Measurements from ENCODE around the gene PRAF2. TPM values are rescaled to one million over a fixed set of nuclear protein-coding genes. Genes with fewer than 3 reads are reported as not detected.

Gene PRAF2
- total RNA-seq, 2 experiments from 2014 or later = 13.2 TPM

- intact Hi-C loops (cut with micrococcal nuclease) = loop anchor here (5.0 kb wide), 1 partner anchor 55 kb away; no protein-coding TSS in a partner anchor
- Mint-ChIP-seq H3K4me1 (ENCODE audit: low read depth) (peaks cover 7% of the 10 kb centered on the region), H3K9me3 (no peaks in the 10 kb centered on the region), H3K27ac (peak overlapping the region; percentile 33), H3K36me3 (no peaks in the 10 kb centered on the region), H3K27me3 (no peaks in the 10 kb centered on the region), H3K4me3 (peak overlapping the region; percentile 89)
- POLR2A ChIA-PET = no interaction called here
- CTCF ChIA-PET = no interaction called here
- DNase-seq = no peak
Observed at GRCh38 chrX:49102190-49102589, 28.4 kb upstream of the PRAF2 start.

GRCh38 chrX:49101629-49101984 lies 27.8 kb upstream of the PRAF2 start:
- intact Hi-C loops (cut with micrococcal nuclease) = loop anchor here (2.0 to 5.0 kb wide), 4 partner anchors 21 to 59 kb away; partner anchors contain the start of genes GPKOW, PRAF2 and TFE3
- ChIA-PET POLR2A (no interaction called here), CTCF (no interaction called here)
- Mint-ChIP-seq H3K9me3 (no peaks in the 10 kb centered on the region), H3K27me3 (no peaks in the 10 kb centered on the region), H3K4me3 (peak overlapping the region; percentile 89), H3K27ac (peak overlapping the region; percentile 89), H3K36me3 (no peaks in the 10 kb centered on the region), H3K4me1 (ENCODE audit: low read depth) (peaks cover 5% of the 10 kb centered on the region)
- peak; percentile 11 for DNase-seq

GRCh38 chrX:49100704-49101628 lies 27.2 kb upstream of the PRAF2 start:
- intact Hi-C loops (cut with micrococcal nuclease) = loop anchor here (2.0 to 5.0 kb wide), 4 partner anchors 22 to 58 kb away; partner anchors contain the start of genes GPKOW, PRAF2 and TFE3
- ChIA-PET POLR2A (no interaction called here), CTCF (no interaction called here)
- peak overlapping the region; percentile 89 for H3K27ac Mint-ChIP-seq
- peaks cover 5% of the 10 kb centered on the region for H3K4me1 Mint-ChIP-seq (ENCODE audit: low read depth)
- H3K9me3 Mint-ChIP-seq = no peaks in the 10 kb centered on the region
- H3K27me3 Mint-ChIP-seq = no peaks in the 10 kb centered on the region
- peak overlapping the region; percentile 89 for H3K4me3 Mint-ChIP-seq
- DNase-seq = peak; percentile 93
- H3K36me3 Mint-ChIP-seq = no peaks in the 10 kb centered on the region

DNA sequence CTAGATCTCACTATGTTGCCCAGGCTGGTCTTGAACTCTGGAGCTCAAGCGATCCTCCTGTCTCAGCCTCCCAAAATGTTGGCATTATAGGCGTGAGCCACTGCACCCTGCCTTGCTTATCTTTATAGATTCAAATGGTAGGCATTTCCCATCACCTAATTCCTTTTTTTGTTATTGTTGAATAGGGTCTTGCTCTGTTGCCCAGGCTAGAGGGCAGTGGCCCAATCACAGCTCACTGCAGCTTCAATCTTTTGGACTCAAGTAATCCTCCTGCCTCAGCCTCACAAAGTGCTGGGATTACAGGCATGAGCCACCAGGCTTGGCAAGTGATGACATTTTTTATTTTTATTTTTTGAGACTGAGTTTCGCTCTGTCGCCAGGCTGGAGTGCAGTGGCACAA lies 22.6 kb upstream of the PRAF2 start:
- no peak overlapping the region for H3K4me3 Mint-ChIP-seq
- H3K9me3 Mint-ChIP-seq = no peaks in the 10 kb centered on the region
- POLR2A ChIA-PET = interaction anchor here (0.7 kb wide), 1 partner anchor 35 kb away, joined by 3 read pairs; no protein-coding TSS in a partner anchor
- intact Hi-C loops (cut with micrococcal nuclease) = no loop called here
- H3K4me1 Mint-ChIP-seq (ENCODE audit: low read depth) = peaks cover 3% of the 10 kb centered on the region
- H3K27me3 Mint-ChIP-seq = no peaks in the 10 kb centered on the region
- DNase-seq = no peak
- no peaks in the 10 kb centered on the region for H3K36me3 Mint-ChIP-seq
- H3K27ac Mint-ChIP-seq = no peak overlapping the region
- CTCF ChIA-PET = interaction anchor here (0.6 kb wide), 1 partner anchor 8 kb away, joined by 5 read pairs; no protein-coding TSS in a partner anchor

- H3K4me3 Mint-ChIP-seq = no peak overlapping the region
- no peaks in the 10 kb centered on the region for H3K36me3 Mint-ChIP-seq
- no peak overlapping the region for H3K27ac Mint-ChIP-seq
- no peaks in the 10 kb centered on the region for H3K4me1 Mint-ChIP-seq (ENCODE audit: low read depth)
- H3K9me3 Mint-ChIP-seq = no peaks in the 10 kb centered on the region
- intact Hi-C loops (cut with micrococcal nuclease) = no loop called here
- ChIA-PET POLR2A (no interaction called here), CTCF (no interaction called here)
- DNase-seq = no peak
- no peaks in the 10 kb centered on the region for H3K27me3 Mint-ChIP-seq
Observed at GRCh38 chrX:49089553-49089952, 15.8 kb upstream of the PRAF2 start.

GRCh38 chrX:49082271-49082871 lies 8.6 kb upstream of the PRAF2 start:
- no peak overlapping the region for H3K27ac Mint-ChIP-seq
- H3K9me3 Mint-ChIP-seq = no peaks in the 10 kb centered on the region
- no peak overlapping the region for H3K4me3 Mint-ChIP-seq
- peaks cover 8% of the 10 kb centered on the region for H3K4me1 Mint-ChIP-seq (ENCODE audit: low read depth)
- no peaks in the 10 kb centered on the region for H3K36me3 Mint-ChIP-seq
- H3K27me3 Mint-ChIP-seq = no peaks in the 10 kb centered on the region
- ChIA-PET CTCF (no interaction called here), POLR2A (interaction anchor here (0.6 kb wide), 1 partner anchor 545 kb away, joined by 4 read pairs; no protein-coding TSS in a partner anchor)
- DNase-seq = no peak
- intact Hi-C loops (cut with micrococcal nuclease) = no loop called here

- intact Hi-C loops (cut with micrococcal nuclease) = no loop called here
- H3K4me1 Mint-ChIP-seq (ENCODE audit: low read depth) = peaks cover 8% of the 10 kb centered on the region
- POLR2A ChIA-PET = interaction anchor here (0.6 kb wide), 2 partner anchors 19 to 84 kb away, joined by 3 read pairs; no protein-coding TSS in a partner anchor
- no peaks in the 10 kb centered on the region for H3K9me3 Mint-ChIP-seq
- peak within 1 kb of the TSS; percentile 94 for H3K4me3 Mint-ChIP-seq
- DNase-seq = peak; percentile 84
- CTCF ChIA-PET = interaction anchor here (0.6 to 1.0 kb wide), 2 partner anchors 87 to 107 kb away, joined by 3 read pairs; no protein-coding TSS in a partner anchor
- no peaks in the 10 kb centered on the region for H3K27me3 Mint-ChIP-seq
- peak within 1 kb of the TSS; percentile 97 for H3K27ac Mint-ChIP-seq
- H3K36me3 Mint-ChIP-seq = no peaks in the 10 kb centered on the region
Observed at GRCh38 chrX:49079489-49080428, 6.0 kb upstream of the PRAF2 start, which contains the start of gene WDR45. WDR45 (minus strand) TSS chrX:49079887; CDS start chrX:49078095, 1,792 bp downstream.

DNA sequence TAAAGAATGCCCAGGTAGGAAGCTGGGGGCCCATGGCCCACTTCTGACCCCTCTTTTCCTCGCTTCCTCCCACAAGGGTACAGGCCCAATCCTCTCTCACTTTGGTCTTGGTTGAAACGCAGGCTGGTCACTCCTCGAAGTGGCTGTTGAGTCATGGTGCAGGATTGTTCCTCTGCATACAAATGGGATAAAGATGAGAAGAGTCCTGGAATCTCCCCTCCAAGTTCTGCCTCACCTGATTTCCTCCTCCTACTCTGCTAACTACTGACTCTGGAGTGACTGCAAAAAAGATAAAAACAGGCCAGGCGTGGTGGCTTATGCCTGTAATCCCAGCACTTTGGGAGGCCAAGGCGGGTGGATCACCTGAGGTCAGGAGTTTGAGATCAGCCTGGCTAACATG lies 4.1 kb upstream of the PRAF2 start:
- Mint-ChIP-seq H3K4me3 (no peak overlapping the region), H3K36me3 (no peaks in the 10 kb centered on the region), H3K27ac (no peak overlapping the region), H3K27me3 (no peaks in the 10 kb centered on the region), H3K9me3 (no peaks in the 10 kb centered on the region), H3K4me1 (ENCODE audit: low read depth) (peaks cover 14% of the 10 kb centered on the region)
- CTCF ChIA-PET = interaction anchor here (0.6 kb wide), 1 partner anchor 41 kb away, joined by 3 read pairs; no protein-coding TSS in a partner anchor
- POLR2A ChIA-PET = no interaction called here
- DNase-seq = no peak
- intact Hi-C loops (cut with micrococcal nuclease) = no loop called here

DNA sequence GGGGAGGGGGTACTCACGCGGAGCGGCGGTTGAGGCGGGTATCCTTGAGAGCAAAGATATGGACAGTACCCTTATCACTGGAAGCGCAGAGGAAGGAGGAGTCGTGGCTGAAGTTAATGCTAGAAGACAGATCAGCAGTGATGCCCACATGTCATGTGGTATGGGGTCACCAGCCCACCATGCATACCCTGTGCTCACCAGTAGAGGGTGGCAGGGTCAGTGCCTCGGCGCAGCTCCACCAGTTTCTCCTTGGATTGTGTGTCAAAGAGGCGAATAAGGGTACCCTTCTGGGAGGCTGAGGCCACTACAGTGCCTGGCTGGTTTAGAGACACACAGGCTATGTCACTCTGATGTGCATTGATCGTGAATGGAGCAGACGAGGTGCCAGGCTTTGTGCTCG lies 1.5 kb upstream of the PRAF2 start:
- H3K4me1 Mint-ChIP-seq (ENCODE audit: low read depth) = peaks cover 15% of the 10 kb centered on the region
- CTCF ChIA-PET = no interaction called here

DNA sequence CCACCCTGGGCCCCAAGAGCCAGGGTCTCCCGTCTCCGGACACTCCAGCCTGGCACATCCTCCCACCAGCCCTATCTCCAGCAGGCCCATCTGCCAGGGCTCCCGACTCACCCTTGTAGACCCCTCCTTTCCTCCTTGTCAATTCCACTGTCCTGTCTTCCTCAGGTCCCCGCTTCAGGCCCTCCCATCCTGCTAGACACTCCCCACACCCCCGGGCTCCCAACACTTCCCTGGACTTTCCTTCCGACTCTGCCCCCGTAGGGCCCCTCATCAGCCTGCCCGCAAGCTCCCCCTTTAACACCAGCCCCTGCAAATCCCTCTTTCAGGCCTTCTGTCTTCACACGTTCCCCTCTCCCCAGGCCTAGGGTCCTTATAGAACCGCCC lies 1.1 kb downstream of the PRAF2 start:
- ChIA-PET POLR2A (no interaction called here), CTCF (no interaction called here)
- intact Hi-C loops (cut with micrococcal nuclease) = no loop called here
- H3K9me3 Mint-ChIP-seq = no peaks in the 10 kb centered on the region
- H3K4me3 Mint-ChIP-seq = peak overlapping the region; percentile 77
- no peak for DNase-seq
- H3K27me3 Mint-ChIP-seq = no peaks in the 10 kb centered on the region
- H3K27ac Mint-ChIP-seq = no peak overlapping the region
- peaks cover 5% of the 10 kb centered on the region for H3K36me3 Mint-ChIP-seq
- peaks cover 10% of the 10 kb centered on the region for H3K4me1 Mint-ChIP-seq (ENCODE audit: low read depth)

More for the DNA sequence above, 1.5 kb upstream of the PRAF2 start:
- Mint-ChIP-seq H3K27me3 (no peaks in the 10 kb centered on the region), H3K36me3 (peaks cover 5% of the 10 kb centered on the region), H3K9me3 (no peaks in the 10 kb centered on the region), H3K27ac (no peak overlapping the region), H3K4me3 (no peak overlapping the region)
- intact Hi-C loops (cut with micrococcal nuclease) = loop anchor here (2.0 kb wide), 1 partner anchor 25 kb away; no protein-coding TSS in a partner anchor
- POLR2A ChIA-PET = no interaction called here
- DNase-seq = no peak

- Mint-ChIP-seq H3K4me3 (no peak overlapping the region), H3K4me1 (ENCODE audit: low read depth) (peaks cover 10% of the 10 kb centered on the region), H3K9me3 (no peaks in the 10 kb centered on the region), H3K27me3 (no peaks in the 10 kb centered on the region), H3K36me3 (peaks cover 5% of the 10 kb centered on the region), H3K27ac (no peak overlapping the region)
- ChIA-PET POLR2A (no interaction called here), CTCF (no interaction called here)
- intact Hi-C loops (cut with micrococcal nuclease) = no loop called here
- no peak for DNase-seq
Observed at GRCh38 chrX:49071877-49072711, 1.7 kb downstream of the PRAF2 start.
